Gastroesophageal sphincter (tissue), 4 donors: ENCODE results near the gene FHIT. TPM values are rescaled to one million over a fixed set of nuclear protein-coding genes. Genes with fewer than 3 reads are reported as not detected.

ENCODE experiments used
- ATAC-seq: fragments of 150-250 bp; one replicate; pipeline ENCODE4 v1.9.1; 2016; ENCODE audit warnings: mild to moderate bottlenecking, moderate library complexity
- H3K27ac ChIP-seq, 4 donors: fragments of 200-600 bp; sonication (generic) in 3 of 4; 1 replicate in 3 of 4; 2 replicates in 1 of 4; pipeline ENCODE4 v1.5.1; 2016 to 2019
- H3K27me3 ChIP-seq: fragments of 200-600 bp; sonication (generic); one replicate; pipeline ENCODE4 v1.5.1; 2019
- H3K36me3 ChIP-seq, 2 donors: fragments of 200-600 bp; sonication (generic); one replicate each; pipeline ENCODE4 v1.5.1; 2019; ENCODE audit warnings: control low read depth in 1 of 2
- H3K4me1 ChIP-seq, 3 donors: fragments of 200-600 bp; sonication (generic); 1 replicate in 2 of 3; 2 replicates in 1 of 3; pipeline ENCODE4 v1.5.1; 2016 to 2019; ENCODE audit warnings: control low read depth in 2 of 3
- H3K4me3 ChIP-seq, 2 donors: fragments of 200-600 bp; sonication (generic); one replicate each; pipeline ENCODE4 v1.5.1; 2019; ENCODE audit warnings: mild to moderate bottlenecking in 1 of 2, moderate library complexity in 1 of 2
- H3K9me3 ChIP-seq, 3 donors: fragments of 200-600 bp; sonication (generic); one replicate each; pipeline ENCODE4 v1.5.1; 2017 to 2019; ENCODE audit warnings: control low read depth in 2 of 3
- EP300 ChIP-seq: sonication (generic); formaldehyde crosslinking; IDR thresholded peaks from one replicate; pipeline ENCODE4 v1.6.1; 2017; ENCODE audit warnings: antibody characterized with exemption, mild to moderate bottlenecking
- POLR2A ChIP-seq, 2 donors: fragments of 450-650 bp; IDR thresholded peaks; one replicate each; pipeline ENCODE4 v1.6.1; 2017; ENCODE audit warnings: antibody characterized with exemption in 2 of 2, mild to moderate bottlenecking in 2 of 2, moderate library complexity in 1 of 2
- POLR2AphosphoS5 ChIP-seq: sonication (generic); formaldehyde crosslinking; IDR thresholded peaks from one replicate; pipeline ENCODE4 v1.6.1; 2017; ENCODE audit warnings: antibody characterized with exemption
- WGBS, 2 donors: methylation state at CpG; one replicate each; pipeline ENCODE4 v1.1.5; 2018; ENCODE audit warnings: low coverage in 1 of 2; 5-methylcytosine and 5-hydroxymethylcytosine counted together
- total RNA-seq, 4 donors: library from RNA; depleted of rRNA; stranded (reverse); fragments of >200 nt; gene quantifications; one replicate each; pipeline ENCODE4 v1.1.0, GENCODE V29; 2016
- TF ChIP-seq, protein P1 (sequence below), 4 experiments: fragments of 200-600 bp in 2 of 4; fragments of 450-650 bp in 2 of 4; sonication (generic) in 1 of 4; IDR thresholded peaks; one replicate each; pipeline ENCODE4 v1.5.1; 2017 to 2019; ENCODE audit warnings: antibody characterized with exemption in 4 of 4, mild to moderate bottlenecking in 2 of 4, moderate library complexity in 2 of 4

FHIT gene
- total RNA-seq, 4 donors from 2014 or later, result 1.4 to 7.3 (median 3.9) TPM

DNA sequence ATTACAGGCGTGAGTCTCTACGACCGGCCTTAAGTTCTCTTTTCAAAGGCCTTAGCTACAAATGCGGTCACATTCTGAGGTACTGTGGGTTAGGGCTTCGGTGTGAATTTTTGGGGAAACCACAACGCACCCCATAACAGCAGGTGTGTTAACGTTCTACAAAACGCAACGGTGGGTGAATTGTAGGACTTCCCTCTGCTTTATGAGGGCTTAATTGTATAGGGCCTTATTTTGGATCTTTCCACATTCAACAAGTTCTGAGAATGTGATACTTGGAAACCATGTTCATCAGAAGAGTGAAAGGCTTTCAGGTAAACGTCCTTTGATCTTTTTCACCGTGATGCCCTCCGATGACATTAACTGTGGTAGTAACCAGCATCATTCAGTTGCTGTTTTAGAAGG, 1202.8 kb downstream of the FHIT start:
- no peak overlapping the region for H3K4me3 ChIP-seq
- no peak for TF ChIP-seq POLR2A (IDR thresholded peaks at IDR 0.05)
- TF ChIP-seq EP300, result no peak
- no peak for TF ChIP-seq POLR2AphosphoS5
- TF ChIP-seq, protein P1, sequence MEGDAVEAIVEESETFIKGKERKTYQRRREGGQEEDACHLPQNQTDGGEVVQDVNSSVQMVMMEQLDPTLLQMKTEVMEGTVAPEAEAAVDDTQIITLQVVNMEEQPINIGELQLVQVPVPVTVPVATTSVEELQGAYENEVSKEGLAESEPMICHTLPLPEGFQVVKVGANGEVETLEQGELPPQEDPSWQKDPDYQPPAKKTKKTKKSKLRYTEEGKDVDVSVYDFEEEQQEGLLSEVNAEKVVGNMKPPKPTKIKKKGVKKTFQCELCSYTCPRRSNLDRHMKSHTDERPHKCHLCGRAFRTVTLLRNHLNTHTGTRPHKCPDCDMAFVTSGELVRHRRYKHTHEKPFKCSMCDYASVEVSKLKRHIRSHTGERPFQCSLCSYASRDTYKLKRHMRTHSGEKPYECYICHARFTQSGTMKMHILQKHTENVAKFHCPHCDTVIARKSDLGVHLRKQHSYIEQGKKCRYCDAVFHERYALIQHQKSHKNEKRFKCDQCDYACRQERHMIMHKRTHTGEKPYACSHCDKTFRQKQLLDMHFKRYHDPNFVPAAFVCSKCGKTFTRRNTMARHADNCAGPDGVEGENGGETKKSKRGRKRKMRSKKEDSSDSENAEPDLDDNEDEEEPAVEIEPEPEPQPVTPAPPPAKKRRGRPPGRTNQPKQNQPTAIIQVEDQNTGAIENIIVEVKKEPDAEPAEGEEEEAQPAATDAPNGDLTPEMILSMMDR (IDR thresholded peaks at IDR 0.05), result no peak
- no peak for ATAC-seq
- no peaks in the 10 kb centered on the region for H3K36me3 ChIP-seq
- H3K4me1 ChIP-seq, result no peaks in the 10 kb centered on the region
- H3K27ac ChIP-seq, result no peak overlapping the region
- no peaks in the 10 kb centered on the region for H3K27me3 ChIP-seq
- 80 to 95% methylated on average over 5 to 12 of the region's 12 CpGs for WGBS, 2 donors
- H3K9me3 ChIP-seq, result no peaks in the 10 kb centered on the region

DNA sequence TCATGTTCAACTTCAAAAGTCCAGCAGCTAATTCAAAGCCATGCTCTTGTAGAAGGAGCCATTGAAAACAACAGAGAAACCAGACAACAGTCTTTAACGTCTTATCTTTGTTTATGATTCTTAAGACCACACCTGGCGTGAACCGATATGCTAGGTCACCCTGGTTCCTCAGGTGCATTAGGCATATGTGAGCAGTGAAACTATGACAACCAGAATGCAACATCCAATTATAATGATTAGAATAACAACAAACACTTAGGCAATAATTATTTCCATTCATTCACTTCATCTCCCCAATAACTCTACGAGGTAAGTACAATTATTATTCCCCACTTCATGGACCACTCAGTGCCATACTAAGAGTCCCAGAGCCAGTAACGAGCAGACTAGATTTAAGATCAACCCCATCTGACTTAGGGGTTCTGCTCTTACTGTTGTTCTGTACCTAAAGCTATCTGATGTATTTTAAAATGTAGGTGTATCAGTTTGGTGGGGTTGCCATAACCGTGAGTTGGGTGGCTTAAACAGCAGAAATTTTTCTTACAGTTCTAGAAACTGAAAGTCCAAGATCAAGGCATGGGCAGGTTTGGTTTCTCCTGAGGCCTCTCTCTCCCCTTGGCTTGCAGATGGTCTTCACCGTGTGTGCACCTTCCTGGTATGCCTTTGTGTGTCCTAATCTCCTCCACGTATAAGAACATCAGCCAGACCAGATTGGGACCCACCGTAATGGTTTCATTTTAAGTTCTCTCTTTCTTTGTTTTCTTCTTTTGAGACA, 1203.6 kb downstream of the FHIT start:
- Histone ChIP-seq H3K4me1 (no peaks in the 10 kb centered on the region), H3K27ac (no peak overlapping the region), H3K27me3 (no peaks in the 10 kb centered on the region), H3K36me3 (no peaks in the 10 kb centered on the region), H3K4me3 (no peak overlapping the region), H3K9me3 (no peaks in the 10 kb centered on the region)
- no peak for ATAC-seq
- 85 to 92% methylated on average over 8 to 9 of the region's 9 CpGs for WGBS, 2 donors
- TF ChIP-seq EP300 (no peak), POLR2A (IDR thresholded peaks at IDR 0.05) (no peak)

DNA sequence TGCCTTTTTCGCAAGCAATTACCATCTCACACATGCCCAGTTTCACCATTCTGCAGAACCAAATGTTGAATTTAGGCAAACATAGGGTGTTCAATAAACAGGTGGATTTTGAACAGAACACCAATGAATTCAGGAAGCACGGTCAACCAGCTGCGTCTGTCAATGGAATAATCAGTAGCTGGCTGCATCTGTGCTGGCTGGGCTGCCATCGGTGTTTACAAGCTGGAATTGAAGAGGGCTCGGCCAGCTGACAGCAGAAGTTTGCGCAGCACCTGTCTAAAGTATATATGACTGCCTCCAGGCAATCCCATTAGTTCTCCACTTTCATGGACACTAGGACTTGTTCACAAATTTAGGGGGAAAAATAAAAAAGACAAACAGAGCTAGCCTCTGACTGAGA, 1205.0 kb downstream of the FHIT start:
- Histone ChIP-seq H3K36me3 (no peaks in the 10 kb centered on the region), H3K27me3 (no peaks in the 10 kb centered on the region), H3K9me3 (no peaks in the 10 kb centered on the region), H3K4me1 (no peaks in the 10 kb centered on the region), H3K4me3 (no peak overlapping the region), H3K27ac (no peak overlapping the region)
- 63 to 67% methylated on average over 5 to 6 of the region's 6 CpGs for WGBS, 2 donors
- TF ChIP-seq POLR2AphosphoS5, result no peak
- no peak for TF ChIP-seq EP300
- TF ChIP-seq, protein P1 (IDR thresholded peaks at IDR 0.05), result no peak
- TF ChIP-seq POLR2A (IDR thresholded peaks at IDR 0.05), result no peak
- ATAC-seq, result no peak

DNA sequence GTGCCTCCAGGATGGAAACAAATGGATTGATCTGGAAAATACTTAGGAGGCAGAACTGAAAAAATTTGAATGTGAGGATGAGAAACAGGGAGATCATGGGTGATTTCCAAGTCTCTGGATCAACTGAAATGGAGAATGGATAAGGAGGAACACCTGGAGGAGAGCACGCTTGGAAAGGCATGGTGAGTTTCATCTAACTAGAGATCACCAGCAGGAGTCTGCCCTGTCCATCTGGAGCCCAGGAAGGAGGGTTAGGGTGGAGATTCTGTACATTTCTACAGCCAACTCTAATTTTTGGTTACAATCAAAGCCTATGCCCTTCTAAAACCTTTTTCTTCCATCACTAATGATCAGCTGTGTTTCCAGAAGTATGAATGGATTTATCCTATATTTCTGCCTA, 1205.6 kb downstream of the FHIT start:
- H3K27me3 ChIP-seq, result no peaks in the 10 kb centered on the region
- H3K4me3 ChIP-seq, result no peak overlapping the region
- no peaks in the 10 kb centered on the region for H3K9me3 ChIP-seq
- no peak overlapping the region for H3K27ac ChIP-seq
- no peak for TF ChIP-seq POLR2A (IDR thresholded peaks at IDR 0.05)
- TF ChIP-seq, protein P1 (IDR thresholded peaks at IDR 0.05), result no peak
- no peak for TF ChIP-seq EP300
- no peak for TF ChIP-seq POLR2AphosphoS5
- ATAC-seq, result no peak
- WGBS, 2 donors, result 83% methylated on average over 1 of the region's 1 CpG; no CpG with 5 or more reads in 1 of the 2 donors
- H3K4me1 ChIP-seq, result no peaks in the 10 kb centered on the region
- H3K36me3 ChIP-seq, result no peaks in the 10 kb centered on the region

DNA sequence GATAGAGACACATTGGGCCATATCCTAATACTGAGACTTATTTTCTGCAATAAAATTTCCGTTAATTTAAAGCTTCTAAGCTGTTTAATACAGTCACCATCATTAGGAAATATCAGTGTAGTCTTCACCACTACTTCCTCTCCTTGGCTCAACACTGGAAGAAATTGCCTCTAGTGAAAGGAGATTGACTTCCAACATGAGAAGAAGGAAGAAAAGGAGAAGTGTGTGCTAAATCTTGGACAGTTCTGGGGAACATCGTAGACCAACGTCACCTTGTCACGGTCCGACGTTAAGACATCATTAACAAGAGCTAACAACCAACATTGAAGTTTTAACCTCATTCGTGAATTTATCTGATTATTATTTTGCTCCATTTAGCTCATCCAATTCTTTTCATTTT, 1214.4 kb downstream of the FHIT start:
- TF ChIP-seq, protein P1 (IDR thresholded peaks at IDR 0.05), result no peak
- TF ChIP-seq EP300 (no peak), POLR2A (IDR thresholded peaks at IDR 0.05) (no peak)
- 90 to 98% methylated on average over 7 of the region's 7 CpGs for WGBS, 2 donors
- Histone ChIP-seq H3K27ac (no peak overlapping the region), H3K4me3 (no peak overlapping the region), H3K36me3 (no peaks in the 10 kb centered on the region), H3K9me3 (no peaks in the 10 kb centered on the region), H3K27me3 (no peaks in the 10 kb centered on the region), H3K4me1 (no peaks in the 10 kb centered on the region)
- ATAC-seq, result no peak
